HG03439 (cell line): ENCODE results near the gene LYPD3.
"Not testable (repeated sequence)": the region's sequence is repeated elsewhere in the genome, so short reads cannot be mapped to it uniquely, and the experiment has no call there.

Source experiments
- ATAC-seq: cut with Tn5 transposase; IDR thresholded peaks from one replicate; pipeline ENCODE4 v1.9.1; 2021; ENCODE audit warnings: mild to moderate bottlenecking, moderate library complexity; ENCODE audit not compliant: unreplicated experiment

The LYPD3 gene

DNA sequence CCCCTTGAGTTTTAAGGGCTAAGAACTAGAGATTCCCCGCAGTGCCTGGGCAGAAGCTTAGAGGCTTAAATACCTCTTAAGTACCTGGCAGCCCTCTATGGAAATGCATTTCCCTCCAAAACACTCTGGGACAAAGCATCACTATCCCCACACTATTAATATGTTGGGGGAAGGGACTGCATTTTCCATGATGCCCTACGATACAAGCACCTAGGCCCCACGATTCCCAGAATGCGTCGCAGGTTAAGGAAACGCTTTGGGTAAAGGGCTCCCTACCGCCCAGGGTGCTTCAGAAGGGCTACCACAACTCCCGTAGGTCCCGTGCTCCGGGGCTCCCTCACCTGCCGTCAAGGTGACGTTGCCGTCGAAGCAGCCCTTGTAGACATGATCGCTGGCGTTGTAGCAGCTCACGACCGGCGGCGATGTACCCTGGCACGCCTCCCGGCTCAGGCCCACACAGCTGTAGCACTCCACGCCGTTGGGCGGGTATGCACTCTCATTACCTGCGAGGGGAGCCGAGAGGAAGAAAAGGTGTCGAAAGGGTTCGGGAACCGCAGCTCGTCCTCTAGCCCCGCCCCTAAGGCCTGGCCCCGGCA is 2.5 kb downstream of the LYPD3 start:
- ATAC-seq, result no peak

DNA sequence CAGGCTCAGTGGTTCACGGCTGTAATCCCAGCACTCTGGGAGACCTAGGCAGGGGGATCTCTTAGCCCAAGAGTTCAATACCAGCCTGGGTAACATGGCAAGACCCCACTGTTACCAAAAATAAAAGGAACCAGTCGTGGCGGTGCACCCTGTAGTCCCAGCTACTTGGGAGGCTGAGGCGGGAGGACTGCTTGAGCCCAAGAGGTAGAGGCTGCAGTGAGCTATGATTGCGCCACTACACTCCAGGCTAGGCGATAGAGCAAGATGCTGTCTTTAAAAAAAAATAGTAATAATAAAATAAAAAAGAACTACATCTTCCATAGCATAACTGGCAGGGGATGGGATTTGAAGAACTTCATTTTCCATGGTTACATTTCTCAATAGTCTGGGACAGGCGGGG is 3.0 kb downstream of the LYPD3 start:
- ATAC-seq, result no peak

DNA sequence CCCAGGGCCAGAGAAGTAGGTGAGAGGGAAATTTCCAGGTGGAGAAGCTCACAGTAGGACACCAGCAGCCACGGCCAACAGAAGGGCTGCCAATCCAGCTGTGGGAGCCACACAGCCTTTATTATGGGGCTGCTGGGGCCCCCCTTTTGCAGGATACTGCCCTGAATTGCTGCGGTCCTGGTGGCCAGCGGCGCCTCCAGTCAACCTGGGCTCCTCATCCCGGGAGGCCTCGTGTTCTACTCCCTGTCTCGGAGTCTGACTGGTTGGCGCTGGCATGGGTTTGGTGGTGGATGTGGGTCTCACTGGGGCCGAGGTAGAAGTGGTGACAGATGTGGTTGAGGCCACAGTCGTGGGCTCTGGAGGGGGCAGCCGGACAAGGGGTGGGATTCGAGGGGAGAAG is 4.1 kb downstream of the LYPD3 start:
- ATAC-seq, result no peak

DNA sequence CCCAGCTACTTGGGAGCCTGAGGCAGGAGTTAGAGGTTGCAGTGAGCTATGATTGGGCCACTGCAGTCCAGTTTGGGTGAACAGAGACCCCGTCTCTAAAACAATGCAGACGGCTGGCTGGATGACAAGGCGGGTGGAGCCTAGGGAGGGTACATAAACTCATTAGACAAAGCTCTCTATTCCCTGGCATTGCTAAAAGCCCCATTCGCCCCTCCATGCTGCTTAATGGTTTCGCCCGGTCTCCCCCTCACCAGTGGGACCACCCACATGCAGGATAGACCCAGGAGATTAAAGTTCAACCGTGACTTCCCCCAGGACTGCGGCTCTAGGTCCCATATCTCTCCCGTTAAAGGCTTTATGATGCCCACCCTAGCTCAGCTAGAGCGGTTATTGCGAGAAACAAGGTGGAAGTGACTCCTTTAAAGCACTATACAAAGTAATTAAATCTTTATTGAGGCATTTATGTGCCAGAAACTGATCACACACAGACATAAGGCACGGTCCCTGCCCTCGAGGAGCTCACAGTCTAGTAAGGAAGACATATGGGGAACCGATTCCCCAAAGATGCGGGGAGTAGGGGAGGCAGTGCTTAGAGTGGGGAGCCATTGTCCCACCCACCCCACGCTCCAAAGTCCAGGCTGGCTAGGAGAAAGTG is 4.9 kb downstream of the LYPD3 start:
- ATAC-seq, result no peak

DNA sequence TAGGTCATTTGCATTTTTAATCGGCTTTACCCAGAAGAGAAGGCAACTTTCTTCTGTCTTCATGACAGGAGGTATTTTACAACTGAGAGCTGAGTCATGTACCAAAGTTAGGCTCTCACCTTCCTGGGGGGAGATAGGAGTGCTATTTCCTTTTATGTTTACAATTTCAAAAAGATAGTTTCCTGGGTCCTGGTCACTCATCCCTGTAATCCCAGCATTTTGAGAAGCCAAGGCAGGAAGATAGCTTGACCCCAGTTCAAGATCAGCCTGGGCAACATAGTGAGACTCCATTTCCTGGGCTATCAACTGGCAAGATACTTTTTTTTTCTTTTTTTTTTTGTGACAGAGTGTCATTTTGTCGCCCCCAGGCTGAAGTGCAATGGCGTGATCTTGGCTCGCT is 7.6 kb downstream of the LYPD3 start:
- no peak for ATAC-seq

DNA sequence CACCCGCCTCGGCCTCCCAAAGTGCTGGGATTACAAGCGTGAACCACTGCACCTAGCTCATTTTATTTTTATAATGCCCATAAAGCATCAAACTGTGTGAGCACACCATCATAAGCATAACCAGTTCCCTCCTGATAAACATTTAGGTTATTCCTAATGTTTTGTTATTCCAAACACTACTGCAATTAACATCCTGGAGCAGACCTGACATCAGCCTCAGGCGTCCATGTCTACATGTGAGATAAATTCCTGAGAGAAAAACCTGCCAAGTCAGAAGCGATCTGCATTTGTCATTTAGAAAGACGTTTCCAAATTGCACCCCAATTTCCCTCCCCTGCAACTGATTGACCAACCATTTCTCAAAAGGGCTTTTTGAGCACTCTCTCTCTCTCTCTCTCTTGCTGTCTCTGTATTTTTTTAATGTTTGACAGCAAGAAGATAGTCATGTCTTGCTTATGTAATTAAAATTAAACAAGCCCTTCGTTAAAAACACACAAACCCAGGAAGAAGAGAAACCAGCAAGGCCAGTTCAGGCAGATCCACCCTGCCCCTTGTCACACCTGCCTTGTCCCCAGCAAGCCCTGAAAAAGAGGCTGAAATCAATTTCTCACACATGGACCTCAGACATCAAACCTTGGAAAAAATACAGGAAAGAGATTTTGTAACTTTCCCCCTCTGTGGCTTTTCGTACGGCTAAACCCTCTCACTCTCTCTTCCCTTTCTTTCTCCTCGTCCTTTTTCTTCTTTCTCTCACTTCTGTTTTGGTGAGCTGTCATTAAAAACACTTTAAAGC is 9.9 kb downstream of the LYPD3 start:
- no peak for ATAC-seq

DNA sequence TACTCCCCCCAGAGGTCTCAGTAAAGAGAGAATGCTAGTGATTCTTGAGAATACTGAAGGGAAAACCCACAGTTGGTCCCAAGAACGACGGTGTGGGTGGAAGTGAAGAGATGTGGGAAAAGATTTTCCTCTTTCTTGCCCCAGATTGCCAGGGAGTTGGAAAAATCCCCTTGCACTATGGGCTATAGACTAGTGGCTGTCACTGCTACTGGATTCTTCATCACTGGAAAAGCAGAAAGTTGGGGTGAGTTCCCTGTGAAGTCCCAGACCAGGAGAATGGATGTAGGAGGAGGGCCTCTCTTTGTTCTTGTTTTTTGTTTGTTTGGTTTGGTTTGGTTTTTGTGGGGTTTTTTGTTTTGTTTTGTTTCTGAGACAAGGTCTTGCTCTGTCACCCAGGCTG is 11.4 kb downstream of the LYPD3 start:
- no peak for ATAC-seq

DNA sequence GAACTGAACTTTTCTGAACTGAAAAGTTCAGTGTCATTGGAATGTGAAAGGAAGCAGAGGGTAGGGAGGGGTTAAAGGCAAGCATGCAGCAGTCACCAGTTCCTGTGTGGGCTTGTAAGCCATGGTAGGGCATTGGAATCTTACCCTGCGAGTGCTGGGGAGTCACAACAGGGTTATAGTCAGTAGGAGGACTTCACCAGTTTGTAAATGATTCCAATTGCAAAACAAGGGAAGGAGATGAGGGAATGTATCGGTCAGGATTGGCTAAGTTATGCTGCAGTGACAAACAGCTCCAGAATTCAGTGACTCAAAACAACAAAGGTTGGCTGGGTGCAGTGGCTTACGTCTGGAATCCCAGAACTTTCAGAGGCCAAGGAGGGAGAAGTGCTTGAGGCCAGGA is 12.8 kb downstream of the LYPD3 start:
- no peak for ATAC-seq

DNA sequence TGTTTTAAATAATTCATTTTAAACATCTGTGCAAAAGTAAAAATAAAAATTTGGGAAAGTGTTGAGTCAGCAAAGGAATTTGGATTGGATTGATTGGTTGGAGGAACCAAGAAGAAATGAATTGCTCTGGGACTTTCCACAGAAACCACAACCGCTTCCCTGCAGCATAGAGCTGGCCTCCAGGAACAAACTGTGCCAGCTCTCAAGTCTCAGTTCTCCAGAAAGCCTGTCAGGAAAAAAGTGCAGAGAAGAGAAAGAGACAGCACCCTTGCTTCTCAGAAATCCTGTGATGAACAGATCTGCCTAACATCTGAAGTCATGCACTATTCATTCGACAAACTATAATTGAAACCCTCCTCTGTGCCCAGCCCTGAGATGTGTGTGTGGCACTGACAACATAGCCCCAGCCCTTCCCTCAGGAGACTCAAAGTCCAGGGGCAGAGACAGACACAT is 14.8 kb downstream of the LYPD3 start:
- no peak for ATAC-seq

DNA sequence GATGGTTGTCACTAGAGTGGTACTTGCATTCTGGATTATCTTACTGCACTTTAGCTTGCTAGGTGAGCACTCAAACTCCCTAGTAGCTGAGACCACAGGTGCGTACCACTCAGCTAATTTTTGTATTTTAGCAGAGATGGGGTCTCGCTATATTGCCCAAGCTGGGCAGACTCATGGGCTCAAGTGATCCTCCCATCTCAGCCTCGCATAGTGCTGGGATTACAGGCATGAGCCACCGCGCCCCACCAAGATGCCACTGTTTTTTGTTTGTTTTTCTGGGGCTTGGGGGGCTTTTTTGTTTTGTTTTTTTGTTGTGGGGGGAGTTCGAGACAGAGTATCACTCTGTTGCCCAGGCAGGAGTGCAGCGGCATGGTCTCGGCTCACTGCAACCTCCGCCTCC is 17.8 kb downstream of the LYPD3 start:
- ATAC-seq, result no peak

DNA sequence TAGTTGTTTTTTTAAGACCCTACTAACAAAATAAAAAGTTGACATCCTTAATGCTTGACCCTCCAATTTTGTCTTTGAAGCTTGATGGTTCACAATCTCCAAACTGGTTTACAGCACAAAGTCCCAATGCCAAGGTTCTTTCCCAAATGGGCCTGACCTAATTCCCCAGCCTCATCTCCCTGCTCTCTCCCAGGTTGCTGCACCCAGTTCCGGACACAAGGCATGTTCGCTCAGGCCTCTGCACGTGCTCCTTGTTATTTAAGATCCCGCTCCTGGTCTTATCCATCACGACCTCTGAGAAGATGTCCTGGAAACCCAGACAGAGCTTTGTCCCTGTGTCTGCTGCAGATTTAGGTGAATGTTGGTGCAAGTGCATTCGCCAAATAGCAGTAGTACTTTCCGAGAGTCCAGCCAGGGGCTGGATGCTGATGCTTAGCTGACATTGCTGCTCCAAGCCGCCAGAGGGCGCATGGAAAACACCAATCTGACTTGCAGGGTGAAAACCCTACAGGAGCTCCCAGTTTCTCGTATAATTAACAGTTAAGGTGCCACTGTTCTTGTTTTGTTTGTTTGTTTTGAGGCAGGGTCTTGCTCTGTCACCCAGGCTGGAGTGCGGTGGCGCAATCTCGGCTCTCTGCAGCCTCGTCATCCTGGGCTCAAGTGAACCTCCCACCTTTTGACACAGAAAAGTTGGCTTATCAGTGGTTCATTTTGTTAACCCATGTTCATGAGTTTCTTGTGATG is 18.5 kb downstream of the LYPD3 start:
- ATAC-seq, result no peak

DNA sequence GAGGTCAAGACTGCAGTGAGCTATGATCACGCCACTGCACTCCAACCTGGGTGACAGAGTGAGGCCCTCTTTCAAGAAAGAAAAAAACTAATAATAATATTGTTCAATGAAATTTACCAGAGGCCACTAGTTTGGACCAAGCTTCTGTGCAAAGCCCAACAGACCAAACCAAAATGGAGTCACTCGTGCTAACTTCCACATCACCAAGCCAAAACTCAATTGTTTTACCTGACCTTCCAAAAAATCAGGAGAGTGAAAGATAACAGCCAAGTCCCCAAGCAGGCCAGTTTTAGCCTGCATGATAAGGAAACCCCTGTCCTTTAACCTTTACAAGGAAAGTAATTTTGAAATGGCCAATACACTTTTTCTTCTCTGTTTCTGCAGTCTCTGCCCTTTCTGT is 20.0 kb downstream of the LYPD3 start:
- ATAC-seq, result no peak

DNA sequence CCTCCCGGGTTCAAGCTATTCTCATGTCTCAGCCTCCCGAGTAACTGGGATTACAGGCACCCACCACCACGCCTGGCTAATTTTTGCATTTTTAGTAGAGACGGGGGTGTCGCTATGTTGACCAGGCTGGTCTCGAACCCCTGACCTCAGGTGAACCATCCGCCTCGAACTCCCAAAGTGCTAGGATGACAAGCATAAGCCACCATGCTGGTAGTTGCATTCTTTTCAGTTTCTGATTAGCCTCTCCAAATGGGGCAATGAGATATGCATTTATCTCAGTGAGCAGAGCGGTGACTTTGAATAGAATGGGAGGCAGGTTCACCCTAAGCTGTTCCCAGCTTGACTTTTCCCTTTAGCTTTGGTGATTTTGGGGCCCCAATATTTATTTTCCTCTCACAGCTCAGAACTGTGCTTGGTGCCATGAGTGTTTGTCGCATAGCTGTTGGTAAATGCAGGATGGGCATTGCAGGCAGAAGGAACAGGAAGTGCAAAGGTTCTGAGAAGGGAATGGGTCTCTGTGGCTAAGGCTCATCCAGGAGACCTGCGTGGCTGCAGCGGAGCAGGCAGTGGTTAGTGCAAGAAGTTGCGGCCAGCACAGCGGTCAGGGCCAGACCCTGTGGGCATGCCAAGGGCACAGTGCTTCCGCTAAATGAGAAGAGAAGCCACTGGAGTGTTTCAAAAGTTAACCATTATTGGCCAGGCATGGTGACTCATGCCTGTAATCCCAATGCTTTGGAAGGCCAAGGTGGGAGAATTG is 20.7 kb downstream of the LYPD3 start:
- no peak for ATAC-seq

DNA sequence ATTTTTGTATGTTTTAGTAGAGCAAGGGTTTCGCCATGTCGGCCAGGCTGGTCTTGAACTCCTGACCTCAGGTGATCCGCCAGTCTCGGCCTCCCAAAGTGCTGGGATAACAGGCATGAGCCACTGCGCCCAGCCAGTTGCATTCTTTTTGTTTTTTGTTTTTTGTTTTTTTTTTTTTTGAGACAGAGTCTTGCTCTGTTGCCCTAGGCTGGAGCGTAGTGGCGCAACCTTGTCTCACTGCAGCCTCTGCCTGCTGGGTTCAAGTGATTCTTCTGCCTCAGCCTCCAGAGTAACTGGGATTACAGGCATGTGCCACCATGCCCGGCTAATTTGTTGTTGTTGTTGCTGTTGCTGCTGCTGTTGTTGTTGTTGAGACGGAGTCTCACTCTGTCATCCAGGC is 21.3 kb downstream of the LYPD3 start:
- ATAC-seq, result not testable (repeated sequence)

DNA sequence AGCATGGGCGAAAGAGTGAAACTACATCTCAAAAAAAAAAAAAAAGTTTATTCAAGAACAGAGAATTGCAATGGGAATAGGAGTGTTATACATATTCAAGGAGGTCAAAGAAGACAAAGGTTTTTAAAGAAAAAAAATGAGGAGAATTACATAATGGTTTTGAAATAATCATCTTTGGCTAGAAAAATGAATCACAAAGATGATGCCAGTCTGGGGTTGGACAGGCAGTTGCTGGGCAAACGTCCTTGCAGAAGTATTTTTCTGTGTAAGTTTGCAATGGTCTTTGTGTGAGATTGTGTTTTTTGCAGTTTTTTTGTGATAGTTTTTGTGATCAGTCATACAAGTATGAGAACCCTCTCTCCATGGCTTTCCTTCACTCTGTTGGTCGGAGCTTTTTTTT is 23.7 kb downstream of the LYPD3 start:
- ATAC-seq, result no peak

DNA sequence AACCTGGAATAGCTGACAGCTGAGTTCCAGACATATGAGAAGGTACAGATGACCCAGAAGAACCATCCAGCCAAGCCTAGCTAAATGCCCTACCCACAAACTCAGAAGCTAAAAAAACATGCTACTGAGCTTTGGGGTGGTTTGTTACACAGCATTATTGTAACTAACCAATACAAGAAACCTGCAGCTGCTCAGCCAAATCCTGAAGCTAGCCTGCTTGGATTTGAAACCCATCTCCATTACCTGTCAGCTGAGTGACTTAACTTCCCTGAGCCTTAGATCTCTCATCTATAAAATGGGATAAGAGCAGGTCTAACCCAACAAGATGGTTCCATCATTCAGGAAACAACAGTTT is 25.7 kb downstream of the LYPD3 start:
- no peak for ATAC-seq

DNA sequence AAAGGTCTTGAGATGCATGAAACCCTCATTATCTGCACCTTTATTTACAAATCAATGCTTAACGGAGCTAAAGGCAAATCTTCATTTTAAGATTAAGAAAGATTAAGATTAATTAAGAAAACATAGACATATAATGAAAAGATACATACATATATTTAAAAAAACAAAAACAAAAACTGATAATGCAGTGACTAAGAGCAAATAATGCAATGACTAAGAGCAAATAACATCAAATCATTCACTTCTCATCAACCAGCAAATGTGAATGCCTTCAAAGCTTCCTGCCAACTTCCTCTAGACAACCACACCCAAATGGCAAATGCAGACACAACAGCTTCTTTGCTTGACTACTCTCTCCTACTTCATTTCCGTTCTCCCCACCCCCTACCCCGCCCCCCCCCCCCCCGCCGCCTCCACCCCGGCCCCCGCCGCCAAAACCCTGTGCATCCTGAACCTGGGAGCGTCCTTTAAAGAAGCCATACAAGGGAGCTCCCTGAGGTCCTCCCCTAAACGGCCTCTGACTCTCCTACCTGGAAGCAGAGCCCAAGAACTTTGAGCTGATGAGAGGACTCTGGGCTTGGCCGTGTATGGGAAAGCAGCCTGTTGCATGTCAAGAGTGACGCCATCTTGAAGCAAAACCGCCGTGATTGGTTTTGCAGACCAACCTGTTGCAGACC is 26.2 kb downstream of the LYPD3 start:
- no peak for ATAC-seq

DNA sequence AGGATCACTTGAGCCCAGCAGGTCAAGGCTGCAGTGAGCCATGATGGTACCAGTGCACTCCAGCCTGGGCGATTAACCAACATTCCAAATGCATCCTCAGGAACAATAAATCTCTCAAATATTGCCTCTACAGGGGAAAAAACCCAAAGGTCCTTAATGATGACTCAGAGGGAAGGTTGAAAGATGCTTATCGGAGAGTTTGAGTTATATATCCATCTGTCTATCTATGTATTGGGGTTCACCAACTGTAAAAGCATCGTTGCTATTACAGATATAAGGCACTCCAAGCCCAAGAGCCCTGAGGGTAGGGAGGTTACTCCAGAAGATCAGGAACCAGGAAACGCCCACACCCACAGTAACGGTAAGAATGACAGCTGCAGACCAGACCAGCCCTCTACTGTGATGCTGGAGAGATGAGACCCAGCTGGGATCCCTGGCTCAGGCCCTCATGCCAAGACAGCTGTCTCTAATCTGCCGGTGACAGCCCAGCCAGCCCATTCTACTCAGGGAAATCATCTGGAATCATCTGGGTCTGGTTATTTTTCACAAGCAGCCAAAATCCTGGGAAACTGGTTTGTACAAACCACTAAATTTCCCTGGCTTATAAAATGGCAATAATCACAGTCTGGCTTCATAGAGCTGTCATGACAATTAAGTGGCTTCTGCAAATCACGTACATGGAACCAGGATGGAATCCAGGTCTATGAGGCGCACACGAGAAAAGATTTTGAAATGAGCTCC is 26.9 kb downstream of the LYPD3 start:
- no peak for ATAC-seq

DNA sequence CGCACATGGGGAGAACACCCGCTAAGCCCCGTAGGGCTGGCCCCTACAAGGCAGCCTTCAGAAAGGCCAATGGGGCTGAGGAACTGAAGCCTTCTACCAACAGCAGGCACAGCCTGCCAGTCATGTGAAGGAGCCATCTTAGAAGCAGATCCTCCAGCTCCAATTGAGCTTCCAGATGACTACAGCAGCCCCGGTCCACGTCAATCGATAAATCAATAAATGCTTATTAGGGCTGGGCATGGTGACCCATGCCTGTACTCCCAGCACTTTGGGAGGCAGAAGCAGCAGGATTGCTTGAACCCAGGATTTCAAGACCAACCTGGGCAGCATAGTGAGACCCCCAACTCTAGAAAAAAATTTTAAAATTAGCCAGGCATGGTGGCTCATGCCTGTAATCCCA is 27.7 kb downstream of the LYPD3 start:
- no peak for ATAC-seq

DNA sequence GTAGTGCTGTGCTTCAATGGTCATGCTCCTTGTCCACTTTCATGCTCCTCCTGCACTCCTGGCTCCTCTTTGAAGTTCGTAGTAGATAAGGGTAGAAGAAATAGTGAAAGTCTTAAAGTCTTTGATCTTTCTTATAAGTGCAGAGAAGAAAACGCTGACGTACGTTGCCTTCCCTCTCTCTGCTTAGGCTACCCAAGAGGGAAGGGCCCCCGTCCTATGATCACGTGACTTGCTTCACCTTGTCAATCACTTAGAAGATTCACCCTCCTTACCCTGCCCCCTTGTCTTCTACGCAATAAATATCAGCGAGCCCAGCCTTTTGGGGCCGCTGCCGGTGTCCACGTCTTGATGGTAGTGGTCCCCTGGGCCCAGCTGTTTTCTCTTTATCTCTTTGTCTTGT is 28.1 kb downstream of the LYPD3 start:
- not testable (repeated sequence) for ATAC-seq
